ENCODE results near the gene AGRN.
"Not testable (repeated sequence)": the region's sequence is repeated elsewhere in the genome, so short reads cannot be mapped to it uniquely, and the experiment has no call there.

The AGRN gene

DNA sequence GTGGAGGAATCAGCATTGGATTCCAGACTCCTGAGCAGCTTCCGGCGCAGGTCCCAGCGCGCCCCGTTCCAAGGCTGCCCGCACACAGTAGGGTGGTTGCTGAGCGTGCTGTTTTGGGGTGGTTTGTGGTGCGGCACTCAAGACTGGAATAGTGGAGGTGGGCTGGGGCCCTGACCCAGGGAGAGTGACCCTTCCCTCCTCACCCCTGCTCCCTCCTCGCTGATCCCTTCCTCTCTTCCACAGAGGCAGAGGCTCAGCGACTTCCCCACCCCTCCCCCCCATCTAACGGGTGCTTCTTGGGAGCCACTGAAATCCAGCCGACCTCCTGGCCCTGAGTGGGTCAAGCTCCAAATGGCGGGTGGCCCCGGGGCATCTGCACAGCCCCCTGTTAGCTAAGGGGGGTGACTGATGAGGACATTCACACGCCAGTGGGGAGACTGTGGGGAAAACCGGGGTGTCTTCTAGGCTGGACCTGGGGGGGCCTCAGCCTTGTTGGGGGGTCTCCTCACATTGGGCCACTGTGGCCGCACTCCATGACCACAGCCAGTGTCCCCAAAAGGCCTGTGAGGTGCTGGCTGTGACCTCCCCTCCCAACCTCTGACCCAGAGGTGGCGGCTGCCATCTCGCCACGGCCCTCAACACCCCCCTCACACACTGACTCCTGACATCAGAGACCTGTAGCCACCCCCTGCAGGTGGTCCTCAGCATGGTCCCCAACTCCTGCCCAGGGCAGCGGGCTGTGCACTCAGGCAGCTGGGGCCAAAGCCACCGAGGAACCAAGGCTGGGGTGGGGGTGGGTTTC is 16.1 kb upstream of the AGRN start:
- DNase-seq: no peak

DNA sequence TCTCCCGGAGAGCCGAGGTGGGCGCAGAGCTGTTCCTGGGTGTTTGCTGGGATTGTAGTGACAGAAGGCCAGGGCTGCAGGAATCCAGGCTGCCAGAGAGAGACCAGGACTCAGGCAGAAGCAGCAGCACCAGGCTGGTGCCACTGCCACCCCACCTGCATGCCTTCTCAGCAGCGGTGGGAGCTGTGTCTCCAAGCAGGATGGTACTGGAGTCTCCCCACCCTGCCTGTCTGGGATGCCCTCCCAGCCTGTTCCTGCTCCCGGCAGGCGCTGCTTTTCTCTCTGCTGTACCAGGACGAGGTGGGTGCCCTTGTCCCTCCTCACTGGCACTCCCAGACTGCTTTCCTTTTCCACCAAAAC is 15.5 kb upstream of the AGRN start:
- DNase-seq: no peak

DNA sequence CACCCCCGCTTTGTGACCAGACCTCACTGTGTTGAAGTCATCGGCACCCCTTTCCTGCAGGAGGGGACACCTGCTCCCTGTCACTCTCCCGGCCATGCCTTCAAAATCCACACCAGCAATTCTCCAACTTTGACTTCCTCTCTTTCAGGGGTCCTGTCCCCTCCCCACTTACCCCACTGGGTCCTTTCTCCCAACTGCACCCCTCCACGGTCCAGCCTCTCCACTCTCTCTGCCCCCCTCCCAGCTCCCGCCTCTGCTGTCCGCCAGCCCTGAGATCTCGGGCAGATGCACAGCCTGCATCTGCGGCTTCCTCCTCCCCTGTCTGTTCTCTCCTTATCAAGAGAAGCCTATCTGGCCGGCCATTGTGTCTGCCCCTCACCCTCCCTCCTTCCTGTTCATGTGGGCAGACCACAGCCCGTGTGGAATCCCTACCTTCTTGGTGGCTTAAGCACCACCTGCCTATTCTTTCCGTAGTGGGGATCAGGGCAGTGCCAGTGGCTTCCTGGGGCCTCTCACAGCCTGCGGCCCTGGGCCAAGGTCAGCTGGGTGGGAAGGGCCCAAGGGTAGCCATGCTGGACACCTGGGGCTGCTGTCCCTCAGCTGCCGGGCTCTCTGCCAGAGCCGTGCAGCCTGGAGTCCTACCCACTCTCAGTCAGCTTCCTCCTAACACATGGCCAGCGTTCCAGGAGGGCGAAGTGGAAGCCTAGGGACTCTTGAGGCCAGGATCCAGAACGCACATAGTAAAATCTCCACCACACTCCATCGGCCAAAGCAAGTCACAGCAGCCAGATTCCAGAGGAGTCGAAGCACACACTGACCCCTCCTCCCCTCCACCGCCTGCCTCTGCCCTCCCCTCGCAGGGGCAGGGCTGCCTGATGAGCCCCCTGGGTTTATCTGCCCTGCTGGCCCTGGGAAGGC is 14.9 kb upstream of the AGRN start:
- no peak for DNase-seq

DNA sequence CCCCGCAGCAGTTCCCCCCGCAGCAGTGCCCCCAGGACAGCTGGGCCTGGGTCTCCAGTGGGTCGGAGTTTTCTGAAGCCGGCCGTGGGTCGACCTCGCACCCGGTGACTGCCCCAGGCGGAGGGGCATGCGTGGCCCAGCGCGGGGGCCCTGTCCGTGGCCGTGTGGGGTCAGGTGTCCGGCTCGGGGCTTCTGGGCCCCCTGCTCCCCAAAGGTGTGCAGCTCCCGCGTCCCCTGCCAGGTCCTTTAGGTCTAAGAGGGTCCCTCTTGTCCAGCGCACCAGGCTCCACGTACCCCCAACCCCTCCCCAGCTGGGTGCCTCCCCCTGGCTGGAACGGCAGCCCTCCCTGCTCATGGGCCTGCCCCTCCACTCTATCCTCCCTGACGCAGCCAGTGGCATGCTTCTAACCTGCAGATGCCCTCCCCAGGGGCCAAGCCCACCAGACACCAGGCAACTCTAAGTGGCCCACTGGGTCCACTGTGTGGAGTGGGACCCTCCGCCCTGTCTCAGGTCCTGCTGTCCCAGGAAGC is 14.1 kb upstream of the AGRN start:
- no peak for DNase-seq

DNA sequence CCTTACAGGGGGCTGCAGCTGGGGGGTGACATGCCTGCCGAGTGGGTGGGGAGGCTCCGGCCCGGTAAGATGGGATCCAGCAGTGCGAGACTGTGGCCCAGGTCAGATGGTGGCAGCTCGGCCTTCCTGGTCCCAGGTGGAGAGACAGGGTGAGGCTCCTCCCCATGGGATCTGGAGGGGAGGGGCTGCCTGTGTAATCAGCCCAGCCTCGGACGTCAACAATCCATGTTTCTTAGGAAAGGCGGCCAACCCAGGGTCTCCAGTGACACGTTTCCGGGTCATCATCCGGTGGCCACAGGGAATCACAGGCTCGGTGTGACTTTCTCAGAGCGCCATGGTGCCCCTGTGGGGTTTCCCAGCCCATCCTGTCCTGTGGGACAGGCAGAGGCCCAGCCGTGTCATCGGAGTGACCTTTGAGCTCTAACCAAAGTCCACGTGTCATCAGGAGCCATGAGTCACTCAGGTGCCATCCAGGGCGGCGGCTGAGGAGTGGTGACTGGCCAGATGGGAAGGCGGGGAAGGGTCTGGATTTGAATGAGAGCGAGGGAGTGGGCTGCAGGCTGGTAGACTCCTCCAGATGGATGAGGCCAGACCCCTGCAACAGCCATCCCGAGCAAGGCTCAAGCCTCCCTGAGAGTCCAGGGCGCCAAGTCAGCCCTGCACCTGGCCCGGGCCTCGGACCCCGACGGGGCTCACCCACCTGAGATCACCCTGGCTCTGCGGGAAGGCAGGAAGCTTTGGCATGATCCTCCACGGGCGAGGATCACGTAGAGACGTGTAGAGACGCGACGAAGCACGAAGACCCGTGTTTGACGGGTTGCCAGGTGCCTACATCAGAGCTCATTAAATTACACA is 13.4 kb upstream of the AGRN start:
- DNase-seq: no peak

DNA sequence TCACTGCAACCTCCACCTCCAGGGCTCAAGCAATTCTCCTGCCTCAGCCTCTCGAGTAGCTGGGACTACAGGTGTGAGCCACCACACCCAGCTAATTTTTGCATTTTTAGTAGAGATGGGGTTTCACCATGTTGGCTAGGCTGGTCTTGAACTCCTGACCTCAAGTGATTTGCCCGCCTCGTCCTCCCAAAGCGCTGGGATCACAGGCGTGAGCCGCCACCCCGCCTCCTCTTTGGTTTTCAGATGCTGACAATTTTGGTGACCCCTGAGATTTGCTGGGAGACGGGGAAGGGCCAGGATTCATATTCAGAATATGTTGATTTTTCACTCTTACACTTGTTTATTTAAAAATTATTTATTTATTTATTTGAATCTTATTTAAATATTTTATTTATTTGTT is 9.8 kb upstream of the AGRN start:
- not testable (repeated sequence) for DNase-seq

DNA sequence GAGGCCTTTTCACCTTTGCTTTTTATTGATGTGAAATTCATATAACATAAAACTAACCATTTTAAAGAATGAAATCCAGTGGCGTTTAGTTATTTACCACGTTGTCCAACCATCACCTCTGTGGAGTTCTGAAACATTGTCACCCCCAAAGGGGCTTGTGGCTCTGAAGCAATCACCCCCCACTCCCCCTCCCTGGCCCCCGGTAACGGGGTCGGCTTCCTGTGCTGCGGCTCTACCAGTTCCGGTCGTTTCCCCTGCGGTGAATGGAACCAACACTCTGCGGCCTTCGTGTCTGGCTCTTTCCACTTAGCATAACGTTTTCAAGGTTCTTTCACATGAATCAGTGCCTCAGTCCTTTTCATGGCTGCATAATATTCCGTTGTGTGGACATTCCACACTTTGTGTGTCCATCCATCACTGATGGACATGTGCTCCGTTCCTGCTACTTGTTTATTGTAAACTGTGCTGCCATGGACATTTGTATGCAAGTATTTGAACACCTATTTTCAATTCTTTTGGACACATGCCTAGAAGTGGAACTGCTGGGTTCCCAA is 8.4 kb upstream of the AGRN start:
- no peak for DNase-seq

DNA sequence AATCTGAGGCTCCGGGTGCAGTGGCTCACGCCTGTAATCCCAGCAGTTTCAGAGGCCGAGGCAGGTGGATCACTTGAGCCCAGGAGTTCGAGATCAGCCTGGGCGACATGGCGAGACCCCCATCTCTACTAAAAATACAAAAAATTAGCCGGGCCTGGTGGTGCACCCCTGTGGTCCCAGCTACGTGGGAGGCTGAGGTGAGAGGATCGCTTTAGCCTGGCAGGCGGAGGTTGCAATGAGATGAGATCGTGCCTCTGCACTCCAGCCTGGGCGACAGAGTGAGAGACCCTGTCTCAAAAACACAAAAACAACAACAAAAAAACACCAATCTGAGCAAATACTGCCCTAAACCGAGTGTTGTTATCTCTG is 7.2 kb upstream of the AGRN start:
- not testable (repeated sequence) for DNase-seq

DNA sequence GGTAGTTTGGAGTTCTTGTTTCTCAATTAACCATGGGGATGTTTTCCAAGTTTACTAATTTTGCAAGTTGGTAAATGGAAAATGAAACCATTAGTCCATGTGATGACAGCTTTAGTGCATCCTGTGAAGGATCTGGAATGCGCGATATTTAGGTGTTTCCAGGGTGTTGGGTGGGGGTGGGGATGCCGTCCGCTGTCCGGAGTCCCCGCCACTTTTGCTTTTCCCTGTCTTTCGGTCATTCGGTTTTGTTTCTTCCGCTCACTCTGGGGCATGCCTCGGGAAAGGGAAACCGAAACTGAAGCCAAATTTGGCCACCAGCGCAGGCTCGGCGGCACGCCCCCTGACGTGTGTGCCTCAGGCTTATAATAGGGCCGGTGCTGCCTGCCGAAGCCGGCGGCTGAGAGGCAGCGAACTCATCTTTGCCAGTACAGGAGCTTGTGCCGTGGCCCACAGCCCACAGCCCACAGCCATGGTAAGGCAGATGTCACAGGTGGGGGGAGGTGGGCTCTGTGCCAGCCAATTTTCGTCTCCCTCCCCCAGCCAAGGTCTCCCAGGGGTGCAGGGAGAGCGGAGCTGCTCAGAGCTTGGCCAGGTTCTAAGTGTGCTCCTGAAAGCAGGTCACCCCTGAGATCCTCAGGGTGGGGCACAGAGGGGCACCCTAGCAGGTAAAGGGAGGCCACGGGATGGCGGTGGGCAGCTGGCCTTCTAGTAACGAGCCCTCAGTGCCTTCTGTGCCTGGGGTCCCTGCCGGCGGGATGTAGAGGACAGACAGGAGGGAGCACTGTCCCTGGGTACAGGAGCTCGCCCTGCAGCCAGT is 6.6 kb upstream of the AGRN start, which contains the start of gene ISG15:
TSS of gene ISG15 (plus strand) at position 393 of the 817 bp plus-strand sequence. CDS start at position 470, 77 bp downstream.
- peak; percentile 84 for DNase-seq

DNA sequence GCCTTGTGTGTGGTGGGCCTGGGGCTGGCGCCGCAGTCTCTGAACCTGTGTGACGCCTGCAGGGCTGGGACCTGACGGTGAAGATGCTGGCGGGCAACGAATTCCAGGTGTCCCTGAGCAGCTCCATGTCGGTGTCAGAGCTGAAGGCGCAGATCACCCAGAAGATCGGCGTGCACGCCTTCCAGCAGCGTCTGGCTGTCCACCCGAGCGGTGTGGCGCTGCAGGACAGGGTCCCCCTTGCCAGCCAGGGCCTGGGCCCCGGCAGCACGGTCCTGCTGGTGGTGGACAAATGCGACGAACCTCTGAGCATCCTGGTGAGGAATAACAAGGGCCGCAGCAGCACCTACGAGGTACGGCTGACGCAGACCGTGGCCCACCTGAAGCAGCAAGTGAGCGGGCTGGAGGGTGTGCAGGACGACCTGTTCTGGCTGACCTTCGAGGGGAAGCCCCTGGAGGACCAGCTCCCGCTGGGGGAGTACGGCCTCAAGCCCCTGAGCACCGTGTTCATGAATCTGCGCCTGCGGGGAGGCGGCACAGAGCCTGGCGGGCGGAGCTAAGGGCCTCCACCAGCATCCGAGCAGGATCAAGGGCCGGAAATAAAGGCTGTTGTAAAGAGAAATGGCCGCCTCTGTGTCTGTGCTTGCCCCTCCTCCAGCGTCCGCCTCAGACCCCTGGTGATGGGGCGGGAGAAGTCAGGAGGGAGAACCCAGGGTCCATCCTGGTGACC is 5.8 kb upstream of the AGRN start:
- peak; percentile 48 for DNase-seq

DNA sequence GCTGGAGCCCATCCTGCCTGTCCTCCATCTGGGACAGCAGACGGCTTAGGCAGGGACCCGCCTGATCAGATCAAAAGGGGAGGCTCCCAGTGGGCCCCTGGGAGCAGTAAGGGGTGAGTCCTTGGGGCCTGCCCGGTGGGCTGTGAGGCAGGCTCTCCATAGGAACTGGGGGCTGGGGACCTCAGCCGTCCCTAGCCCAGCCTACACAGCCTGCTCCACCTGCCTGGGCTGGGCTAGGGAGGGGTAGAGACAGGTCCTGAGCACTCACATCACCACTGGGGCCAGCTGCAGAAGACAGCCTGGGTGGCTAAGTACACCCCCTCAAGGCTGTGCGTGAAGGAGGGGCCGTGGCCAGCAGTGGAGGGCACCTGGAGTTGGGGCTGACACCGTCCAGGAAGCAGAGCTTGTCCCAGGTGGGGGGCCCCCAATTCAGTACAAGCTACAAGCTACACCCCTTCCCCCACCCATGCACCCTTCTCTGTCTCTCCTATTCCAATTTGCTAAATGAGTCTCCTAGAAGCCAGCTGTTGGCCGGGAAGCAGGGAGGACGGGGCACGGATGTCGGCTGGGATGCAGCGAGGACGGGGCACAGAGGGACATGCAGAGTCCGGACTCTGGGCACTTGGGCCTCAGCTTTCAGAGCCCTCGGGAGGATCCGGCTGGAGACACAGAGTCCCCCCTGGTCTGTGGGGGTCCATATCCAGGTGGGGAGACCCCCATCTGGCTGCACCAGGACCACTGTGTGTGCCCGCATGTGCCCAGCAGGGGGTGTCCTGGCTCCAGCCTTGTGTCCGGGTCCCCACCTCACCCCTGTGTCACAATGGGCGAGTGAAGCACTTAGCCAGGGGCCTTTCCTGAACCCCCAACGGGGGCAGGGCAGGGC is 4.9 kb upstream of the AGRN start:
- no peak for DNase-seq

DNA sequence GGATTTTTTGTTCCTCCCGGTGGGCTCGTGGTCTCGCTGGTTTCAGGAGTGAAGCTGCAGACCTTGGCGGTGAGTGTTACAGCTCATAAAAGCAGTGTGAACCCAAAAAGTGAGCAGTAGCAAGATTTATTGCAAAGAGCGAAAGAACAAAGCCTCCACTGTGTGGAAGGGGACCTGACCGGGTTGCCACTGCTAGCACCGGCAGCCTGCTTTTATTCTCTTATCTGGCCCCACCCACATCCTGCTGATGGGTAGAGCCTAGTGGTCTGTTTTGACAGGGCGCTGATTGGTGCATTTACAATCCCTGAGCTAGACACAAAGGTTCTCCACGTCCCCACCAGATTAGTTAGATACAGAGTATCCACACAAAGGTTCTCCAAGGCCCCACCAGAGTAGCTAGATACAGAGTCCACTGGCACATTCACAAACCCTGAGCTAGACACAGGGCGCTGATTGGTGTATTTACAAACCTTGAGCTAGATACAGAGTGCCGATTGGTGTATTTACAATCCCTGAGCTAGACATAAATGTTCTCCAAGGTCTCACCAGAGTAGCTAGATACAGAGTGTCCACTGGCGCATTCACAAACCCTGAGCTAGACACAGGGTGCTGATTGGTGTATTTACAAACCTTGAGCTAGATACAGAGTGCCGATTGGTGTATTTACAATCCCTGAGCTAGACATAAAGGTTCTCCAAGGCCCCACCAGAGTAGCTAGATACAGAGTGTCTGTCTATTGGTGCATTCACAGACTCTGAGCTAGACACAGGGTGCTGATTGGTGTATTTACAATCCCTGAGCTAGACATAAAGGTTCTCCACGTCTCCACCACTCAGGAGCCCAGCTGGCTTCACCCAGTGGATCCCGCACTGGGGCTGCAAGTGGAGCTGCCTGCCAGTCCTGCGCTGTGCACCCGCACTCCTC is 2.3 kb upstream of the AGRN start:
- not testable (repeated sequence) for DNase-seq

DNA sequence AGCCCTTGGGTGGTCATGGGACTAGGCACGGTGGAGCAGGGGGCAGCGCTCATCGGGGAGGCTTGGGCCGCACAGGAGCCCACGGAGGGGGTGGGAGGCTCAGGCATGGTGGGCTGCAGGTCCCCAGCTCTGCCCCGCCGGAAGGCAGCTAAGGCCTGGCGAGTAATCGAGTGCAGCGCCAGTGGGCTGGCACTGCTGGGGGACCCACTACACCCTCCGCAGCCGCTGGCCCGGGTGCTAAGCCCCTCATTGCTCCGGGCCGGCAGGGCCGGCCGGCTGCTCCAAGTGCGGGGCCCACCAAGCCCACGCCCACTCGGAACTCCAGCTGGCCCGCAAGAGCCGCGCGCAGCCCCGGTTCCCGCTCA is 1.6 kb upstream of the AGRN start:
- not testable (repeated sequence) for DNase-seq

DNA sequence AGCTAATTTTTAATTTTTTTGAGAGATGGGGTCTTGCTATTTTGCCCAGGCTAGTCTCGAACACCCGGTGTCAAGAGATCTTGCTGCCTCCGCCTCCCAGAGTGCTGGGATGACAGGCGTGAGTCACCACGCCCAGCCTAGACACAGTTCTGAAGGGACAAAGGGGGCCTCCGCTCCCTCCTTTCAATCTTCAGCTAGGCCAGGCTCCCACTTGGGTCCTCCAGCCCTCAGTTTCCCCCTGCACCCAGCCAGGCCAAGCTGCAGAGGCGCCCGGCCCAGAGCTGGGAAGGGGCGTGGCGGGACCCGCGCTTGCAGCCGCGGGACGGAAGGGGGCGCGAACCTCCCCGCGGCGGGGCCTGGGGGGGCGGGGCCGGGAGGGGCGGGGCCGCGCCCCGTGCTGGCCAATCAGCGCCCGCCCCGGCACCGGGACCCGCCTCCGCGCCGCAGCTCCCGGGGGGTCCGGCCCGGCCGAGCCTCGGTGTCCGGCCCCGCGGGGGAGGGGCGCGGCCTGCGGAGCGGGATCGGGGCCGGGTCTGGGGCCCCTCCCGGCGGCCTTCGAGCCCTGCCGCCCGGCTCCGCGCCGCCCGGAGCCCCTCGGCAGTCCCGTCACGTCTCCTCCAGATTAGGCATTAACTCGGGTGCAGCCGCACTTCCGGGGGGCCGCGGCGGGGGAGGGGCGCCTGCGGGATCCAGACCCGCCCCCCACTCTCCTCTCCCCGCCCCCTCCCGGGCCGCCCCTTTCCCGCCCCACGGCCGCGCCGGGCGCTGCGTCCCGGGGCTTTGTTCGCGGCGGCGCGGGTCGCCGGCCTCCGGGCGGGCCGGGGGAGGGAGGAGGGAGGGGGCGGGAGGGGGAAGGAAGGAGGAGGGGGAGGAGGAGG is 559 bp upstream of the AGRN start:
- peak; percentile 82 for DNase-seq

DNA sequence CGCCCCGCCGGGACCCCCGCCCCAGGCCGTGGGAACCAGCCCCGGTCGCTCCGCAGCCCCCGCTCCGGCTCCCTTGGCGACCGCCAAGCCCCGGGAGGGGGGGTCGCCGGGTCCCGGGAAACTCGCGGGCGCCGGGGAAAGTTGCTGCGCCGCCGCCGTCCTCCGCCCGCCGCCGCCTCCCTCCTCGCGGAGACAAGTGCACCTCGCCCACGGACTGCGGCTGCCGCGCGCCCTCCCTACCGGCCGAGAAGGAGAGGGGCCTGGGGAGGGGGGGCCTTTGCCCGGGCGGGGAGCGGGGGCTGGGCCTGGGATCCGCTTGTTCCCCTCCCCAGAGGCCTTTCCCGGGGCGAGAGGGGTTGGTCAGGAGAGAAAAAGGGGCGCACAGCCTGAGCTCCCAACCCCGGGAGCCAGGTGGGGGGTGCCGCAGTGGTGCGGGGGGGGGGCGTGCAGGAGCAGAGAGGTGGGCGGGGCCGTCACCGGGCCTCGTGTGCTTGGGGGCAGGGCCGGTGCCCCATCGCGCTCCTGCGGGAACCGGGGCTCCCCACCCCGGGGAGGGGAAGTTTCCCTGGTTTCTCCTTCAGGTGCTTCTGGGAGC is 592 bp downstream of the AGRN start:
- DNase-seq: peak; percentile 58

DNA sequence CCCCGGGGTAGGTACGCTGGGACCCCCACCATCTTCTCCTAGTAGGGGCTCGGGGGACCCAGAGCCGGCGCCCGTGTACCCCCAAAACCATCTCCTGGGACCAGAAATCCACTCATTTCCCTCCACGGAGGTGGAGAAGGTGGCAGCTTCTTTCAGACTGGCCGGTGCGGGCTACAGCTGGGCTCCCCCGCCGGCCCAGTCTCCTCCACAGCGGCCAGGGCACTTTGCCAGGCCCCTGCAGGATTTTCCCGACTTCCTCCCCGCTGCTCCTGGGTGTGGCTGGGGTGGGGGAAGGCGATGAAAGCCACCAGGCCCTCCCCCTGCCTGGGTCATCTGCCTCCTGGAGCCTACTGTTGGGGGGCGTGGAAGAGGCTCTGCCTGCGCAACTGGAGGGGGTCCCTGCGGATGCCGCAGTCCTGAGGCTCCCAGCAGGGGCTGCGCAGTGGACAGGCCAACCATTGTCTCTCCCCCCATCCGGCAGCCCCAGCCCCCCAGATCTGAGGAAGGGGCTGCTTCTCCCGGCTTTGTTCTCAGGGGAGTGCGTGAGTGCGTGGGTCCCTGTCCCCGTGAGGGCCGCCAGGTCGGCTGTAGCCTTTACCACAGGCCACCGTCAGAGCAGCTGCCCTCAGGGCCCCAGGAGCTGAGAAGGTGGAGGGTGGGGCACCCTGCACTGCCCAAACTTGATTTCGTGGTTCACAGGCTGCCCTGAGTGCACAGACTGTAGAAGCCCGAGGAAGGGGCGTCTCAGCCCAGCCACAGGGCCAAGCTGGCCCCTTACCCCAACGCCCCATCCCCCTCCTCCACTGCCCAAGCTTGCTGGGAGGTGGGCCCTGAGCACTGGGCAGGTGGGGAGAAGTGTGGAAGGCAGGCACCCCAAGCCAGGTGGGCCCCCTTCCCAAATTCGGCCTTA is 1.3 kb downstream of the AGRN start:
- DNase-seq: no peak

All from activated naive CD4-positive, alpha-beta T cell treated with anti-CD3 and anti-CD28 coated beads, Interleukin-2, amount 50 U/mL, for 16 hours (primary cell).